Activated effector memory CD4-positive, alpha-beta T cell treated with anti-CD3 and anti-CD28 coated beads, Interleukin-2, amount 50 U/mL, for 16 hours (primary cell): ENCODE measurements around the gene DDX46.
"Not testable (repeated sequence)": the region's sequence is repeated elsewhere in the genome, so short reads cannot be mapped to it uniquely, and the experiment has no call there.

Source experiments
- DNase-seq: peaks from one replicate; pipeline ENCODE4 v3.0.0-alpha.2; 2020

Gene DDX46

DNA sequence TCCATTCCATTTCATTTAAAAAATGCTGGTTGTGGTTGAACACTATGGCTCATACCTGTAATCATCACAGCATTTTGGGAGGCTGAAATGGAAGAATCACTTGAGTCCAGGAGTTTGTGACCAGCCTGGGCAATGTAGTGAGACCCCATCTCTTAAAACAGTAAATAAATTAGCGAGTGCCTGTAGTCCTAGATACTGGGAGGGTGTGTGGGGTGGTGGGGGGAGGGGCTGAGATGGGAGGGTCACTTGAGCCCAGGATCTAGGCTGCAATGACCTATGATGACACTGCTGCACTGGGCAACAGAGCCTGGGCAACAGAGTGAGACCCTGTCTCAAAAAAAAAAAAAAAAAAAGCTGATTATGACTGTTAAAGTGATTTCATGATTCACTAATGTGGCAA, 29.1 kb downstream of the DDX46 start:
- no peak for DNase-seq

DNA sequence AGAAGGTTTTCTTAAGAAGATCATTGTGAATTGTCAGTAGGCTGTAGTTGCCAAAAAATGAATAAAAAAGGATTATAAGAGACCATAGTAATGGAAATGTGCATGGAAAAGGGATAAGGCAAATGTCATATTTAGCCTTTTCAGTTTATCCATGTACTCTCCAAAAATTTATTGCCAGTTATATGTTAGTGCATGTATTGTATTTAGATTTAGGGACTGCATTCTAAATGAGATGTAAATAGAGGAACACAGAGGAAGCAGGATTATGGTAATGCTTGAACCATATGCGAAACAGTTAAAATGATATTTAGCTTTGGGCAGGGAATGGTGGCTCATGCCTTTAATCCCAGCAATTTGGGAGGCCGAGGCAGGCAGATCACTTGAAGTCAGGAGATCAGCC, 33.0 kb downstream of the DDX46 start:
- DNase-seq: no peak

DNA sequence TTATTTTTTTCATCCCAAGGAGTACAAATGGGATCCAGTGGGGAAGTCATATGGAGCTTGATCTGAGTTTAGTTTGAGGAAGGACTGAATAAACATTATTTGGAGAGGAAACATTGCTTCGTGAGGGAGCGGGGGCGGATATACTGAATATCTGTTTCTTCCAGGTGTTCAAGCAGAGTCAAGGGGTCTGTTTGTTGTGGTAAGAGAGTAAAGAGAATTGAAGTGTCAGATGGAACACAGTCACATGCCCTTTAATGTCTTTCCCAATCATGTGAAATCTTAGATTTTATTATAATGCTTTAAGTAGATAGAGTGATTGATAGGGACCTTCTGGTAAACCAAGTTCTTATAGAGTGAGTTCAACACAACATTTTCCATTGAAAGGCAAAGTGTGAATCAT, 33.7 kb downstream of the DDX46 start:
- no peak for DNase-seq

DNA sequence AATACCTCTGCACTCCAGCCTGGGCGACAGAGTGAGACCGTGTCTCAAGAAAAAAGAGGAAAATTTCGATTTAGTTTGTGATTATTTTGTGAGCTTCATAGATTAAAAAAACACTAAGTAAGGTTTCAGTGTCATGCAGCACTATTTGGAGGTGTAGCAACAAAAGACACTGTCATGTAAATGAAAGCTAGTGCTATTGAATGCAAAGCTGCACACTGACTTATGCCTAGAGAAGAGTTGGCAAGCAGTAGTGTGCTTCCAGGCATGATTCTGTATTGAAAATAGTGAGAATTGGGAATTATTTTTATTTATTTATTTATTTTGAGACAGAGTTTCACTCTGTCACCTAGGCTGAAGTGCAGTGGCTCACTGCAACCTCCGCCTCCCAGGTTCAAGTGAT, 34.5 kb downstream of the DDX46 start:
- DNase-seq: no peak

DNA sequence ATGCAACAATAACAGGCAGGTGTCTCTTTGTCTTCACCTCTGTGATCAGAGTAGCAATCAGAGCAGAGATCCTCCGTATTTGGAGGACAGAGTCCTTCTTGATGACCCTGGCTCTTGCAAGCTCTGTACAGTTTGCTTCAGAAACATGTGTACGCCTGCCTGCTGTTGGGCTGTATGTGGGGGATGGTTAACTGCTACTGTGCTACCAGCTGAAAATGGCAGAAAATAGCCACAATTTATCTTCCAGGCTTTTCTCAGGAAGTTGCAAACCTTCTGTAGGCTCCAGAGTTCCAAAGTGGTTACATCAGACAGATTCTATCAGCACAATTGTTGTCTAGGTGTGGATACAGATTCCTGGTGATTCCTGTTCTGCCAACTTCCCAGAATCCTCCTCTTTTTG, 35.5 kb downstream of the DDX46 start:
- no peak for DNase-seq

DNA sequence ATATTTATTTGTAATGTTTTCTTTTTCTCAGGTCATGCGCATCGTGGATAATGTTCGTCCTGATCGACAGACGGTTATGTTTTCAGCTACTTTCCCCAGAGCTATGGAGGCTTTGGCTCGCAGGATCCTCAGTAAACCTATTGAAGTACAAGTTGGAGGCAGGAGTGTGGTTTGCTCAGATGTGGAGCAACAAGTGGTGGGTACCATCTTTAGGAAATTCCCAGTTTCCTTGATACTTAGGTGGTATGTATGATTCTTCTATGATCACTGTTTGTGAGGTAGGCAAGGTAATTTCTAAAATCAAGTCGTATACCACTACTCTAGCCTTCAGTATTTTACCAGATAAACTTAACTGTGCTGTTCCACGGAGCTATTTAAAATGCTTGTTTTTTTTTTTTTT, 36.2 kb downstream of the DDX46 start:
- no peak for DNase-seq

DNA sequence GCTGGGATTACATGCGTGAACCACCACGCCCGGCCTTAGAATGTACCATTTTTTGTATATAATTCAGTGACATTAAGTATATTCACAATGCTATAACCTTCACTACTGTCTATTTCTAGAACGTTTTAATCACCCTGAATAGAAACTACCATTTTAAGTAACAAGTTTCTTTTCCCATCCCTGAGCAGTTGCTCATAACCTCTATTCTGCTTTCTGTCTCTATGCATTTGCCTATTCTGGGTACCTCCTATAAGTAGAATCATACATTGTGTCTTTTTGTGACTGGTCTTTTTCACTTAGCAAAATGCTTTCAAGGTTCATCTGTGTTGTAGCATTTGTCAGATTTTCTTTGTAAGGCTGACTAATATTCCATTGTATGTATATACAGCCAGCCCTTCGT, 39.9 kb downstream of the DDX46 start:
- DNase-seq: no peak

DNA sequence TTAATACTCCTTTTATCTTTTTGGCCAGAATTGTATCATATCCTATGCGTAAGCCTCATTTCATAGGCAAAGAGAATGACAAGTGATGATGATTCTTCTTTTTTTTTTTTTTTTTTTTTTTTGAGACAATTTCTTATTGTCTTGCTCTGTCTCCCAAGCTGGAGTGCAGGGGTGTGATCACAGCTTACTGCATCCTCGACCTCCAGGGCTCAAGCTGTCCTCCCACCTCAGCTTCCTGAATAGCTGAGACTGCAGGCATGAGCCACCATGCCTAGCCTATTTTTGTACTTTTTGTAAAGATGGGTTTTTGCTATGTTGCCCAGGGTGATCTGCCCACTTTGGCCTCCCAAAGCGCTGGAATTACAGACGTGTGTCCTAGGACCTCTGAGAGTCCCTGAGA, 45.2 kb downstream of the DDX46 start:
- DNase-seq: no peak

DNA sequence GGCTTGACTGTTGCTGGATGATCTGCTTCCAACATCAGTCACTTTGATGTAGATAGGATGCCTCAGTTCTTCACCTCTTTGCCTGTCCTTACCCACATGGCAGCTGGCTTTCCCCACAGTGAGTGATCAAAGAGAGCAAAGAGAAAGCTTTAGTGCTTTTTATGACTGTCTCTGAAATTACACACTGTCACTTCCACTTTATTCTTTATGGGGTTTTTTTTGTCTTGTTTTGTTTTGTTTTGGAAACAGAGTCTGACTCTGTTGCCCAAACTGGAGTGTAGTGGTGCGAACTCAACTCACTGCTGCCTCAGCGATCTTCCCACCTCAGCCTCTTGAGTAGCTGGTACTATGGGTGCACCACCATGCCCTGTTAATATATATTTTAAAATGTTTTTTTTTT, 54.8 kb downstream of the DDX46 start:
- DNase-seq: no peak

DNA sequence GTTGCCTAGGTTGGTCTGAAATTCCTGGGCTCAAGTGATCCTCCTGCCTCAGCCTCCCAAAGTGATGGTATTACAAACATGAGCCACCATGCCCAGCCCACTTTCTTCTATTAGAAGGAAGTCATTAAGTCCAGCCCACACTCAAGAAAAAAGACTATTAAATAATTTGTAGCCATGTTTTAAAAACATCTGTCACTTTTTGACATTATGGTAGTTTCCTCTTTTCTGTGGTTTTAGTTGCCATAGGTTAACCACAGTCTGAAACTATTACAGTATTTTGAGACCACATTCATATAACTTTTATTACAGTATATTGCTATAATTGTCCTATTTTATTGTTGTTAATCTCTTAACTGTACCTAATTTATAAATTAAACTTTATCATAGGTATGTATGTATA, 55.2 kb downstream of the DDX46 start:
- no peak for DNase-seq

DNA sequence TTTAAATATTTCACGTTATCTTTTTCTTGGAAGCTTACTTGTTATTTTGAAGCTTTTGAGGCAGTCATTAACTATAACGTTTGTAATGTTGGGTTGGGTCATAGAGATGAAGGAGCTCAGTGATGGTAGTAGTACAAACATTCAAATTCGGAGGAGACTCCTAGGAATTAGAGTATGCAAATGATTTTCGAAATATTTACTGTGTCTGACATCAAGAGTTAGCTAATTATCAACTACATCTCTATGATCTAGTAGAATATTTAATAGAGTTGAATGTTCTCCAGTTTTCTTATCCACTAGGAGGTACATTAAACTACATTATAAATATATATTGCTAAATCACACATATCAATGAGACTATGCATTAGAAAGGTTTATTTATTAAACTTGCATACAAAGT, 58.4 kb downstream of the DDX46 start:
- DNase-seq: no peak

DNA sequence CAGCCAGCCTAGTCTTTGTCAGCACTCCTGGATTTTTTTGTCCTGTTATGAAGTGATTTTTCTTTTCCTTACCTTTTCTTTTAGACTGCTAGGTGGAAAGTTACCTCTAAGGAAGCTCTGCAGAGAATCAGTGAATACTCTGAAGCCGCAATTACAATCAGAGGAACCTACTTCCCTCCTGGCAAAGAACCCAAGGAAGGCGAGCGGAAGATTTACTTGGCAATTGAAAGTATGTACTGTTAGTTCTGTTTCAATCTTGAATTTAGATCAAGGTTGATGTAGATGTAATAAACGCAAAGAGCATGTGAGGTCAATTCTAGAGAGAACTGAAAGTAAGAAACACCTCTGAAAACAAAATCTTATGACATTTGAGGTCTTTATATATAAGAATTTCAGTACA, 60.2 kb downstream of the DDX46 start:
- DNase-seq: no peak

DNA sequence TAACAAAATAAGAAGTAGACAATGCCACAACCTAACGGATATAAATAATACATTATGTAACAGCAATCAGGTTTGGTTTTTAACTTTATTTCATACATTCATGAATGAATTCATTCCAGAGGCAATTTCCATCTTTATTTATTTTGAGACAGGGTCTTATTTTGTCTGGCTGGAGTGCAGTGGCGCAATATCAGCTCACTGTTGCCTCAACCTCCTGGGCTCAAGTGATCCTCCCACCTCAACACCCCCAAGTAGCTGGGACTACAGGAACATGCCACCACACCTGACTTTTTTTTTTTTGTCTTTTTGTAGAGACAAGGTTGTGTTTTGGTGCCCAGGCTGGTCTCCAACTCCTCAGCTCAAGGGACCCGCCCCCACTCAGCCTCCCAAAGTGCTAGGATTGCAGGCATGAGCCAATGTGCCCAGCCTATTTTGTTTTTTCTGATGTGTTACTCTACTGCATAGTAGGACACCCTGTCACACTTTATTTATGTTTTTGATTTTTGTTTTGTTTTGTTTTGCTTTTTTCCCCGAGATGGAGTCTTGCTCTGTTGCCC, 60.9 kb downstream of the DDX46 start:
- DNase-seq: no peak

DNA sequence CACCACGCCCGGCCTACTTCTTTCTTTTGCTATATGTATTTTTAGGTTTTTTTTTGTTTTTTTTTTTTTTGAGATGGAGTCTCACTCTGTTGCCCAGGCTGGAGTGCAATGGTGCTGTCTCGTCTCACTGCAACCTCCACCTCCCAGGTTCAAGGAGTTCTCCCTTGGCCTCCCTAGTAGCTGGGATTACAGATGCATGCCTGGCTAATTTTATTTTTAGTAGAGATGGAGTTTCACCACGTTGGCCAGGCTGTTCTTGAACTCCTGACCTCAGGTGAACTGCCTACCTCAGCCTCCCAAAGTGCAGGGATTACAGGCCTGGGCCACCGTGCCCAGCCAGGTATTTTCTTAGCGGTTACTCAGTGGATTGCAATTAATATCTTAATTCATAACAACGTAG, 63.3 kb downstream of the DDX46 start:
- DNase-seq: no peak

DNA sequence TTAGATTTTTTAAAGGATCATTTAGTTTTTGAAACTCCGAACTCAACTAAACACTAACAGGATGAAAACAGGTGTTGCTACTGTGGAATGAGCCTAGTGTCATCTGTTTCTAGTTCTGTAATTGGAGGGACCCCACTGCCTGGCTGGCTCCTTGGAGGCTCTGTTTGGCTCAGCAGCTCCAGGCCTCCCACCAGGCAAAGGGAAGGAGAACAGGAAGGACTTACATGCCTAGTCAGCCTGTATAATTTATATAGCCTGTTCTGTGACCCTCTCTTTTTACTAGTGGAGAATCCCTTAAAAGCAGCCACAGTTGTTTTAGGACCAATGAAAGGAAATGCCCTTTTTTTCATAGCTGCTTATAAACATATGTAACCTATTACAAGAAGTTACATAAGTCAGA, 66.1 kb downstream of the DDX46 start:
- no peak for DNase-seq

DNA sequence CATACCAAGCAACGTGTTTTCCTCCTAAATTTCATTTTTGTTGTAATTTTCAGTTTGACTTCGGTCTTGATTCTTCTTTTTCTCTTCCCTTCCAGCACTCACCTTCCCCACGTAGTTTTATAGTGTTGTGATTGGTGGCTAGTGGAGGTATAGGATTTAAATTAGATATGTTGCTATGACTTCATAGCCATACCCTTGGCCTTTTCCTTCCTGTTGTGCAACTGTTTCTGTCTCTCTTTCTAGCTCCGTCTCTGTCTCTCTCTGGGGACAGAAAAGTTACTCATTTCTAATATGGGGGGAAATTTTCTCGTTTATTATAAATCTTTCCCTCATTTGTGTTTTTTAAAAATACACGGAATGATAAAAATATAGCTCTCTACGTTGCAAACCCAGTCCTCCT, 66.6 kb downstream of the DDX46 start:
- no peak for DNase-seq

DNA sequence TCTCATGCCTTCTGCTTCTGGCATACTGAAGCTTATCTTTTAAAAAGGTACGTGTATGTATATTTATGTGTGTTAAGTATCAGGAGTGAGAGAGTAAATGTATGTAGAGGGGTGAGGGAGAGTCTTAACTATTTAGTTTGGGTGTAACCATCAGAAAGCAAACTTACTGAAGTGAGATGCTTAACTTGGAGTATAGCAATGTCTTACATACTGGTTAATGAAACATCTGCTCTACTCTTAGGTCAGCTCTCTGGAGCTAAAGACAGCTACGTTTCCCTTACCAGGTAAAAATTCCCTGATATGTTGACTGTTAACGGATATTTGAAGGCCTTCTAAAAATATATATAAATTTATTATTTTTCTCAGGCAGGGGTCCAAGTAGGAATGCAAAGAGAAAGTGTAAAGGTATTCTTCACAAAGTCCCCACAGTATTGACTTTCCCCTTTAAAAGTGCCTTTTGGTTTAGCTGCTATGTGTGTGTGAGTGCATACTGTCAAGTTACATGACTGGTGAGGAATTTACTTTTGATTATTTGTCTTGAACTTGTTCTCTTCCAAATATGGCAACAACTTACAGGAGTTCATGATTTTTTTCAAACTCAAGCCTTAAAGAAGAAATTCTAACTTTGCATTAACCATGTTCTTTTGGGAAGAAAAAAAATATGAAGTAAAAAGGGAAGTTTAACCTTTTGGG, 74.9 kb downstream of the DDX46 start:
- DNase-seq: no peak

DNA sequence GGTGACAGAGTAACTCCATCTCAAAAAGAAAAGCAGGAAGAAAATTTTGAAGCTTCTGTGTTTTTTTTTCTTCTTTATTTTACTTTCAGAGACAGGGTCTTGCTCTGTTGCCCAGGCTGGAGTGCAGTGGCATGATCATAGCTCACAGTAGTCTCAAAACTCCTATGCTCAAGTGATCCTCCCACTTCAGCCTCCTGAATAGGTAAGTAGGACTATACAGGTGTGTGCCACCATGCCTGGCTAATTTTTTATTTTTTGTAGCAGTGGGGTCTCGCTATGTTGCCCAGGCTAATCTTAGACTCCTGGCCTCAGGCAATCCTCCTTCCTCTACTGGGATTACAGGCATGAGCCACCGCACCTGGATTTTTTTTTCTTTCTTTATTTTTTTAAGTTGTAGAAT, 77.0 kb downstream of the DDX46 start:
- DNase-seq: no peak

DNA sequence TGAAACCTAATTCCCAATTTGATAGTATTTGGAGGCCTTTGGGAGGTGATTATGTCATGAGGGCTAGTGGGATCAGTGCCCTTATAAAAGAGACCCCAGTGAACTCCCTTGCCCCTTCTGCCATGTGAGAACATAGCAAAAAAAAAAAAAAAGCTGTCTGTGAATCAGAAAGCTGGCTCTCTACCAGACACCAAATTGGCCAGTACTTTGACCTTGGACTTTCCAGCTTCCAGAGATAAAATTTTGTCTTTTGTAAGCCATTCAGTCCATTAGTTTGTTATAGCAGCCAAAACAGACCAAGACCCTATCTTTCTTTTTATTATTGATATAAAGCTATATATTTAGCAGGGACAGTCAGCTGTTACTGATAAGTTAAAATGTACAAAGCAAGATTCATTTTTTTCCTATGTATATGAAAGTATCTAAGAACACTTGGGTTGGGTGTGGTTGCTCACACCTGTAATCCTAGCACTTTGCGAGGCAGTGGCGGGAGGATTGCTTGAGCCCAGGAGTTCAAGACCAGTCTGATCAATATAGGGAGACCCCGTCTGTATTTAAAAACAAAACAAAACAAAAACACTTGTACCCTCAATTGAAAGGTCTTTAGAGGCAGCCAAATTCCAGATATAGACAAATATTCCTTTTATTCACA, 79.1 kb downstream of the DDX46 start:
- no peak for DNase-seq

DNA sequence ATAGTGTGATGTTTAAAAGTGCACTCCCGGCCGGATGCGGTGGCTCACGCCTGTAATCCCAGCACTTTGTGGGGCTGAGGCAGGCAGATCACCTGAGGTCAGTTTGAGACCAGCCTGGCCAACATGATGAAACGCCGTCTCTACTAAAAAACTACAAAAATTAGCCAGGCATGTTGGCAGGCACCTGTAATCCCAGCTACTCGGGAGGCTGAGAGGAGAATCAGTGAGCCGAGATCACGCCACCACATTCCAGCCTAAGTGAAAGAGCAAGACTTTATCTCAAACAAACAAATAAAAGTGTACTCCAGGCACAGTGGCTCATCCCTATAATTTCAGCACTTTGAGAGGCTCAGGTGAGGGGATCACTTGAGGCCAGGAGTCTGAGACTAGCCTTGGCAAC, 79.8 kb downstream of the DDX46 start:
- not testable (repeated sequence) for DNase-seq

DNA sequence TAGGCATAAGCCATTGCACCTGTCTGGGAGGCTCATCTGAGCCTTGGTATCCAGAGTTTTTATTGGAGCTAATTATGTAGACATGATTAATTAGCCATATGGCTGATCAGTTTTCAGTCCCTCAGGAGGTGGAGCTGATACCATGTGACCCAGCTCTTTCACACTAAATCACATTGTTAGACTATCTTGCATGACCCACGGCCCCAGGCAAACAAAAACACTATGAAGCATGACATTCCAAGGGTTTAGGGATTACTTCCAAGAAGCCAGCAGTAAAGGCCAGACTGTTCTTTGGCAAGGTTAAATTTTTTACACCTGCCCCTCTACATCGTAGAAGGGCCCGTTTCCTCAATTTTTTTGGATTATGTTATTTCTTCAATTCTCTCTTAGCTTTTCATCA, 82.2 kb downstream of the DDX46 start:
- no peak for DNase-seq

DNA sequence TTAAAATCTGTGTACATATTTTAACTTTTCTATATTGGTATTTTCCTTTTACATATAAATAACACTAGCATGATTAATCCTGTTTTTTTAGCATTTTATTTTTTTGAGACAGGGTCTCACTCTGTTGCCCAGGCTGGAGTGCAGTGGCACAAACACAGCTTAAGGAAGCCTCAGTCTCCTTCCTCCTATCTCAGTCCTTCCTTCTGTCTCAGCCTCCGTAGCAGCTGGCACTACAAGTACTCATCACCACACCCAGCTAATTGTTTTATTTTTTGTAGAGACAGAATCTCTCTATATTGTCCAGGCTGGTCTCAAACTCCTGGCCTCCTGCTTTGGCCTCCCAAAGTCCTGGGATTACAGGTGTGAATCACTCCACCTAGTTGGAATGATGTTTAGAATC, 85.7 kb downstream of the DDX46 start:
- DNase-seq: no peak

DNA sequence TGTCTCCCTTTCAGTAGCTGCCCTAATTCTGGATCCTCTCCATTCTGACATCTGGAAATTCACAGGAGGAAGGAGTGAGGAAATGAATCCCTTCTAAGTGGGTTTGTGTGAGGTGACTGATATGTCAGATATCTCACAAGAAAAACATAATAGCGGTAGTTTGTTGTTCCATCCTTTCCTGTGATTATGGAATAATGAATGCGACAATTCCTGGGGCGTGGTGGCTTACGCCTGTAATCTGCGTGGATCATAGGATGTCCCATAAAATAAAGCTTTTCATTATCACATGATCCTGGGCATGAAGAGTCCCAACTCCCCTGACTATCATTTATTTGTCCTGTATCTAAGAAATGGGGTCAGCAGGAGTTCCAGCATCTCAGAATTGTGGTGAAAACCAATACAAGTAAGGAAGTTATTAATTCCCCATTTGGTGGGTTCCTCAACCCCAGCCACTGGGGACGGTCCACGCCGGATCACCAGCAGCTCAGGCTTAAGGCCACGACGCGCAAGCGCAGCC, 86.8 kb downstream of the DDX46 start:
- DNase-seq: no peak

DNA sequence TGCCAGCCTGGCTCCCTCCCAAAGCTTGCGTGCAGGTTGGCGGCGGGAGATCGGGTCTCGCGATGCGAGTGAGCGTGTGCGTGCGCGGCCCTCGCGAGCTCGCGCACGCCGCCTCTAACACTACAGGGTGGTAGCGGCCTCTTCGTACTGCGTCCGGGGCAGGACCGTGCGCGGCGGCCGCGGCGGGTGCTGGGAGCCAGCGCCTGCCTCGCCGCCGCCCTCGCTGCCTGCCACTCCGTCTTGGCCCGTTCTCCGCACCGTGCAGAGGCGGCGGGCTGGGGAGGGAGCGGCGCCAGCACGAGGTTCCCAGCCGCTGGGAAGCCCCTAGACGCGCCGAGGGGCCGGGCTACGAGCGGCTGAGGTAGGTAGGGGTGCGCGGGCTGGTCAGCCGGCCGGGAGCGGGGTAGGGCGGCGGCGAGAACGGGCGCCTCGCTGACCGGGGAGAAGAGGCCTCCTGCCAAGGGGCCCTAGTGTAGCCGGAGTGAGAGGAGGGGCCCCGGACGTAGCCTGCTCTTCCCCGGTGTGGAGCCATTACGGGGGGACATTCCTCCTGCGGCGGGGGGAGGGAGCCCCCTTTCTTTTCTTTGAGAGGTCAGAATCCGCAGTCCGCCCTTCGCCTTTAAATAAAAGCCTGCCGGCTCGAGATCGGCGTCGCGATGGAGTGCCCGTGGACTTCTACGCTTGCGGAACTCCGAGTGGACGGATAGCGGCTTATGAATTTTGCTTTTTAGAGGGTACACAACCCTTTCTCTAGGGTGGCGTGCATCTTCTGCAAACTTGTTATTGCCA, 87.5 kb downstream of the DDX46 start, which contains the start of gene C5orf24:
TSS of gene C5orf24 (plus strand) at position 117 of the 789 bp plus-strand sequence. CDS start 8,933 bp downstream, outside the sequence.
- DNase-seq: peak; percentile 97
